BE2C (cell line): Measurements from ENCODE around the gene EFCAB12.

Experiments
- DNase-seq: peaks from one replicate; pipeline ENCODE4 v3.0.0-alpha.2; 2020
- H3K27me3 ChIP-seq: fragments of 250-450 bp; sonication (Bioruptor Pico); 2 replicates; pipeline ENCODE4 v1.5.1; 2020; ENCODE audit warnings: mild to moderate bottlenecking
- H3K36me3 ChIP-seq: fragments of 250-450 bp; sonication (Bioruptor Pico); 2 replicates; pipeline ENCODE4 v1.5.1; 2020; ENCODE audit warnings: mild to moderate bottlenecking
- H3K4me1 ChIP-seq: fragments of 250-450 bp; sonication (Bioruptor Pico); 2 replicates; pipeline ENCODE4 v1.5.1; 2020
- H3K4me3 ChIP-seq: 2 replicates; pipeline ENCODE4 v1.5.1; 2011; ENCODE audit warnings: low read depth, low read length
- H3K9me3 ChIP-seq: fragments of 250-450 bp; sonication (Bioruptor Pico); 2 replicates; pipeline ENCODE4 v1.5.1; 2020
- TF ChIP-seq, protein P1 (sequence below): IDR thresholded peaks from 2 replicates; pipeline ENCODE4 v1.5.1; 2012; ENCODE audit warnings: mild to moderate bottlenecking, low read depth, low read length

EFCAB12 gene

DNA sequence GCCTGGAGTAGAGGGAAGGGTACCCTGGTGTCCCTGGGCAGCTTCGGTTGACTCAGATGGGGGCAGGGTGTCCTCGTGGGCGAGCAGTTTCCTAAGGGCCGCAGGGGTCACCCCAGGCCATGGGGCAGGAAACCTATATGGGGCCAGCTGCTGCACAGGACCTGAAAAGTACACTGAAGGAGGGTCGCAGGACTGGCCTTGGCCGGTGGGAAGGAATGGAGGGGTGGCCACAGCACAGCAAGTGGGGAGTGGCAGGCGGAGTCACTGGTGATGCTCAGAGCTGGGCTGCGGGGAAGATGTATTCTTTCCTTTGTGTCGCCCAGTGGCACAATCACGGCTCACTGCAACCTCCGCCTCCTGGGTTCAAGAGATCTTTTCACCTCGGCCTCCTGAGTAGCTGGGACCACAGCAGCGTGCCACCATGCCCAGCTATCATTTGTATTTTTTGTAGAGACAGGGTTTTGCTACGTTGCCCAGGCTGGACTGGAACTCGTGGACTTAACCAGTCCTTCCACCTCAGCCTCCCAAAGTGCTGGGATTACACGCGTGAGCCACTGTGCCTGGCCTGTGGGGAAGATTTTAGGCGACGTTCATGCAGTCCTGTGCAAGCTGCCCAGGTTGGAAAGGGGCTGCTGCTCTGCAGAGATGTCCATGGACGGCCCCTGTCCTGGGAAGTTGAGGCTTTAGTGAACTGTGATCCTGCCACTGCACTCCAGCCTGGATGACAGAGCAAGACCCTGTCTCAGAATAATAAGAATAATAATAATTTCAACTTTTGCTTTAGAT lies 57.2 kb downstream of the EFCAB12 start:
- Histone ChIP-seq H3K4me3 (no peak overlapping the region), H3K9me3 (peaks cover 4% of the 10 kb centered on the region; the same call in 1 of the 2 replicates), H3K4me1 (no peaks in the 10 kb centered on the region), H3K36me3 (no peaks in the 10 kb centered on the region), H3K27me3 (no peaks in the 10 kb centered on the region)
- DNase-seq = no peak
- TF ChIP-seq, protein P1, sequence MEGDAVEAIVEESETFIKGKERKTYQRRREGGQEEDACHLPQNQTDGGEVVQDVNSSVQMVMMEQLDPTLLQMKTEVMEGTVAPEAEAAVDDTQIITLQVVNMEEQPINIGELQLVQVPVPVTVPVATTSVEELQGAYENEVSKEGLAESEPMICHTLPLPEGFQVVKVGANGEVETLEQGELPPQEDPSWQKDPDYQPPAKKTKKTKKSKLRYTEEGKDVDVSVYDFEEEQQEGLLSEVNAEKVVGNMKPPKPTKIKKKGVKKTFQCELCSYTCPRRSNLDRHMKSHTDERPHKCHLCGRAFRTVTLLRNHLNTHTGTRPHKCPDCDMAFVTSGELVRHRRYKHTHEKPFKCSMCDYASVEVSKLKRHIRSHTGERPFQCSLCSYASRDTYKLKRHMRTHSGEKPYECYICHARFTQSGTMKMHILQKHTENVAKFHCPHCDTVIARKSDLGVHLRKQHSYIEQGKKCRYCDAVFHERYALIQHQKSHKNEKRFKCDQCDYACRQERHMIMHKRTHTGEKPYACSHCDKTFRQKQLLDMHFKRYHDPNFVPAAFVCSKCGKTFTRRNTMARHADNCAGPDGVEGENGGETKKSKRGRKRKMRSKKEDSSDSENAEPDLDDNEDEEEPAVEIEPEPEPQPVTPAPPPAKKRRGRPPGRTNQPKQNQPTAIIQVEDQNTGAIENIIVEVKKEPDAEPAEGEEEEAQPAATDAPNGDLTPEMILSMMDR = no peak

DNA sequence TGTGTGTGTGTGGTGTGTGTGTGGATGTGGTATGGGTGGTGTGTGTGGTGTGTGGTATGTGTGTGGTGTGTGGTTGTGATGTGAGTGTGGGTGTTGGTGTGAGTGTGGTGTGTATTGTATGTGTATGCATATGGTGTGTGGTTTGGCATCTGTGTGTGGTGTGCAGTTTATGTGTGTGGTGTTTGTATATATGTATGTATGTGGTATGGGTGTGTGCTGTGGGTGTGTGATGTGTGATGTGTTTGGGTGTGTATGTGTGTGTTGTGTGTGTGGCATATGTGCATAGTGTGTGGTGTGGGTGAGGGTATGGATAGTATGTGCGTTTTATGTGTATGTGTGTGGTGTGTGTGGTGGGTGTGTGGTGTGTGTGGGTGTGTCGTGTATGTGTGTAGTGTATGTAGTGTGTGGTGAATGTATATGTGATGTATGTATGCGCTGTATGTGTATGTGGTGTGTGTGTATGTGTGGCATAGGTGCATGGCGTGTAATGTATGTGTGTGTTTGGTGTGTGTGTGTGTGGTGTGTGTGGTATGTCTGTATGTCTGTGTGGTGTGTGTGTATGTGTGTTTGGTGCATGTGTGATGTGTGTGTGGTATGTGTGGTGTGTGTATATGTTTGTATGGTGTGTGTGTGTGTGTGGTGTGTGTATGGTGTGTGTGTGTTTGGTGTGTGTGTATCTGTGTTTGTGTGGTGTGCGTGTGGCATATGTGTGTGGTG lies 58.0 kb downstream of the EFCAB12 start:
- TF ChIP-seq, protein P1 = no peak
- H3K36me3 ChIP-seq = no peaks in the 10 kb centered on the region
- no peak for DNase-seq
- no peaks in the 10 kb centered on the region for H3K4me1 ChIP-seq
- H3K9me3 ChIP-seq = peaks cover 4% of the 10 kb centered on the region; the same call in 1 of the 2 replicates
- H3K4me3 ChIP-seq = no peak overlapping the region
- no peaks in the 10 kb centered on the region for H3K27me3 ChIP-seq

DNA sequence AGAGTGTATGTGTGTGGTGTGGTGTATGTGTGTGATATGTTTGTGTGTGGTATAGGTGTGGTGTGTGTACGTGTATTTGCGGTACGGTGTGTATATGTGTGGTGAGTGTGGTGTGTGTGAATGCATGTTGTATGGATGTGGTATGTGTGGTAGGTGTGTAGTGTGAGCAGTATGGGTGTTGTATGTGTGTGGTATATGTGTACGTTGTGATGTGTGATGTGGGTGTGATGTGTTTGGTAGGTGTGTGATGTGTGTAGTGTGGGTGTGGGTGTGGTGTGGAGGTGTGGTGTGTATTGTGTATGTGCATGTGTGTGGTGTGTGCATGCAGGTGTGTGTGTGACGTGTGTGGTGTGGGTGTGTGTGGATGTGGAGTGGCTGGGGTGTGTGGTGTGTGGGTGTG lies 58.7 kb downstream of the EFCAB12 start:
- no peak for DNase-seq
- TF ChIP-seq, protein P1 = no peak
- Histone ChIP-seq H3K9me3 (peaks cover 4% of the 10 kb centered on the region; the same call in 1 of the 2 replicates), H3K4me1 (peaks cover 3% of the 10 kb centered on the region; the same call in 1 of the 2 replicates), H3K4me3 (no peak overlapping the region), H3K27me3 (no peaks in the 10 kb centered on the region), H3K36me3 (no peaks in the 10 kb centered on the region)

DNA sequence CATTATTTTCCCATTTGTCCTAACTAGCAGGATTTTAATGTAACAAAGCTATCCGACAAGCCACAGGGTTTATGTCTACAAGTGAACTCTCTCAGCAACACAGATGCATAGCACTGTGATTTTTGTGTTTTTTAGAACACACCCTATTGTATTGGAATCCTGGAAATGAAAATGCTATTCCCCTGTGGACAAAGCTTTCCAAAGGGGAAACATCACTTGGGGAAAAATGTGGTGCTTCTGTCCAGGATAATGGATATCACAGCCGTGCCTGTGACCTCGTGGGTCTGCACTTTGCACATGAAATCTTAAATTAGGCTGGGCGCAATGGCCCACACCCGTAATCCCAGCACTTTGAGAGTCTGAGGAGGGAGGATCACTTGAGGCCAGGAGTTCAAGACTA lies 60.6 kb downstream of the EFCAB12 start:
- TF ChIP-seq, protein P1 = no peak
- DNase-seq = no peak
- H3K27me3 ChIP-seq = no peaks in the 10 kb centered on the region

DNA sequence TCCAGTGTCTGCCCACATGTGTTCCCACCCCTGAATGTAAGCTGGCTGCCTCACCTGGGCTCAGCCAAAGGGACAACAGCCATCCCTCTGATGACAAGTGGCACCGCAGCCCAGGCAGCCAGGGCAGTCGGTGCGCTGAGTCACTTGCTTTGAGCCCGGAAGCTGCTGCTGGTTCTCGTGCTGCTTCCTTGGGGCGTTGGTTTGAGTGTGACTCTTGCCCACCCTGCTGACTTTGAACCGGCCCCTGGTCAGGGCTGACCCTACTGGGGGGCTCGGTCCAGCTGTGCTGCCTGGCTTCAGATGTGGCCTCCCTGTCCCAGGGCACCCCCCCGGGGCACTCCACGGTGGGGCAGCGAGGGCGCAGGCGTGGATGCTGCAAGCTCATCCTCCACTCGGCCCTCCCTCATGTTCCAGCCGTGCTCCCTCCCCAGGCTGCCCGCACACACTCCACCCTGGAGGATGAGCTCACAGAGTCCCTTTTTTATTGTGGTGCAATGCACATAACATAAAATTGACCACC lies 62.1 kb downstream of the EFCAB12 start:
- H3K36me3 ChIP-seq = no peaks in the 10 kb centered on the region
- DNase-seq = no peak

More for the DNA sequence above, 60.6 kb downstream of the EFCAB12 start:
- Histone ChIP-seq H3K9me3 (peaks cover 4% of the 10 kb centered on the region; the same call in 1 of the 2 replicates), H3K4me3 (no peak overlapping the region), H3K4me1 (peaks cover 3% of the 10 kb centered on the region; the same call in 1 of the 2 replicates), H3K36me3 (no peaks in the 10 kb centered on the region)

More for the DNA sequence above, 62.1 kb downstream of the EFCAB12 start:
- TF ChIP-seq, protein P1 = no peak
- Histone ChIP-seq H3K4me3 (no peak overlapping the region), H3K27me3 (no peaks in the 10 kb centered on the region), H3K4me1 (peaks cover 3% of the 10 kb centered on the region; the same call in 1 of the 2 replicates), H3K9me3 (peaks cover 4% of the 10 kb centered on the region; the same call in 1 of the 2 replicates)
